GM12878 (cell line): ENCODE measurements around the gene INO80C. TPM values are rescaled to one million over a fixed set of nuclear protein-coding genes. Genes with fewer than 3 reads are reported as not detected.

ENCODE experiments used
- ATAC-seq: fragments of 200-7000 bp; cut with Tn5 transposase; 3 replicates; pipeline ENCODE4 v1.9.1; 2020; ENCODE audit warnings: mild to moderate bottlenecking, moderate library complexity
- BruUV-seq: library from RNA; stranded (reverse); fragments of 400-500 nt; replicated peaks from 2 replicates; lab custom pipeline; 2021; lab: Mats Ljungman, UMichigan
- CTCF ChIA-PET: fragments of 300-600 bp; sonication (Branson Sonifier 250); formaldehyde crosslinking; extraction: SDS; loops from one replicate; lab custom pipeline; 2021; ENCODE audit warnings: inconsistent platforms; lab: Yijun Ruan, JAX
- POLR2A ChIA-PET: fragments of 350-600 bp; formaldehyde crosslinking; extraction: SDS; loops from one replicate; lab custom pipeline; 2021; ENCODE audit warnings: inconsistent platforms; lab: Charles Lee
- RAD21 ChIA-PET: fragments of 300-600 bp; sonication (Branson Sonifier 250); formaldehyde crosslinking; loops from one replicate; lab custom pipeline; 2023; ENCODE audit warnings: antibody characterized with exemption; ENCODE audit not compliant: unreplicated experiment; lab: Charles Lee
- SMC1A ChIA-PET: fragments of 300-600 bp; sonication (Branson Sonifier 250); formaldehyde crosslinking; loops from one replicate; lab custom pipeline; 2023; ENCODE audit not compliant: unreplicated experiment, uncharacterized antibody; lab: Charles Lee
- DNase-seq: peaks from one replicate; pipeline ENCODE4 v3.0.0-alpha.2; 2011; ENCODE audit warnings: low read depth, low spot score
- FAIRE-seq: peaks from 3 replicates; lab custom pipeline; 2011; peaks lifted over from hg19 to GRCh38; lab: Jason Lieb, UNC
- H2AFZ ChIP-seq: 2 replicates; pipeline ENCODE4 v1.6.0; 2011; ENCODE audit warnings: low read depth, low read length, control low read depth; ENCODE audit not compliant: control insufficient read depth
- H3K27ac ChIP-seq: 2 replicates; pipeline ENCODE4 v1.5.1; 2011; ENCODE audit warnings: control low read depth; ENCODE audit not compliant: control insufficient read depth, insufficient read depth
- H3K27me3 ChIP-seq, 2 experiments: replicated peaks in 1 of 2; 2 replicates each; pipeline versions ENCODE4 v1.6.0 to v1.6.1; 2011; ENCODE audit warnings: low read length in 1 of 2; ENCODE audit not compliant: control insufficient read depth in 2 of 2, insufficient read depth in 2 of 2
- H3K36me3 ChIP-seq, 2 experiments: 2 replicates each; pipeline ENCODE4 v1.5.1; 2011; ENCODE audit warnings: low read length in 1 of 2; ENCODE audit not compliant: control insufficient read depth in 2 of 2, insufficient read depth in 2 of 2
- H3K4me1 ChIP-seq: 2 replicates; pipeline ENCODE4 v1.6.1; 2011; ENCODE audit warnings: mild to moderate bottlenecking, low read length, moderate library complexity, mixed read lengths; ENCODE audit not compliant: control insufficient read depth, insufficient read depth
- H3K4me2 ChIP-seq: 2 replicates; pipeline ENCODE4 v1.6.0; 2011; ENCODE audit warnings: control low read depth; ENCODE audit not compliant: control insufficient read depth, insufficient read depth
- H3K4me3 ChIP-seq: fragments of 200-600 bp; sonication (generic); 2 replicates; pipeline ENCODE4 v1.5.1; 2016
- H3K79me2 ChIP-seq: 2 replicates; pipeline ENCODE4 v1.6.0; 2011; ENCODE audit warnings: low read length; ENCODE audit not compliant: control insufficient read depth, insufficient read depth
- H3K9ac ChIP-seq: 2 replicates; pipeline ENCODE4 v1.8.0; 2011; ENCODE audit warnings: low read length, control low read depth, mixed read lengths; ENCODE audit not compliant: control insufficient read depth, insufficient read depth
- H3K9me3 ChIP-seq: replicated peaks from 3 replicates; pipeline ENCODE4 v1.5.1; 2011; ENCODE audit warnings: mild to moderate bottlenecking, low read length; ENCODE audit not compliant: control insufficient read depth, insufficient read depth
- H4K20me1 ChIP-seq: 2 replicates; pipeline ENCODE4 v1.6.0; 2011; ENCODE audit not compliant: control insufficient read depth, insufficient read depth
- MEF2B ChIP-seq: fragments of 450-650 bp; IDR thresholded peaks from 2 replicates; pipeline ENCODE4 v1.6.1; 2018; ENCODE audit warnings: mild to moderate bottlenecking, moderate library complexity; ENCODE audit not compliant: partially characterized antibody, poor library complexity, severe bottlenecking
- NR2F1 ChIP-seq: fragments of 450-650 bp; conservative IDR thresholded peaks from 2 replicates; pipeline ENCODE4 v1.6.1; 2017; ENCODE audit warnings: mild to moderate bottlenecking
- WGBS: methylation state at CpG from one replicate; pipeline ENCODE4 v1.1.6; 2016; ENCODE audit warnings: low lambda C conversion rate; ENCODE audit not compliant: insufficient replicate concordance, insufficient coverage; ENCODE audit errors: missing lambda C conversion rate; 5-methylcytosine and 5-hydroxymethylcytosine counted together
- in situ Hi-C: fragments of 300-500 bp; cut with MboI; formaldehyde crosslinking; loops from 9 replicates; pipeline ENCODE4 v1.14.3; 2018; ENCODE audit warnings: mixed read lengths
- intact Hi-C: fragments of 100-400 bp; cut with micrococcal nuclease; formaldehyde crosslinking; loops from one replicate; pipeline ENCODE4 v1.14.2; 2022; ENCODE audit not compliant: unreplicated experiment
- polyA plus RNA-seq, 11 experiments: library from polyadenylated mRNA; depleted of rRNA in 4 of 11; unstranded in 6 of 11; stranded (reverse) in 5 of 11; fragments of >200 nt; fragmentation: Nextera tagmentation in 4 of 11; fragmentation: Illumina TruSeq in 1 of 11; extraction: Ambion mirVana in 4 of 11; extraction: Trizol in 1 of 11; gene quantifications; 1 replicate in 1 of 11; 2 replicates in 10 of 11; pipeline versions ENCODE4 v1.2.1 to v1.2.3, GENCODE V29; 2011 to 2016; ENCODE audit warnings: inconsistent platforms in 2 of 11, missing spikeins in 2 of 11, low read depth in 1 of 11
- total RNA-seq, 4 experiments: library from RNA; depleted of rRNA in 3 of 4; stranded (reverse); fragments of >200 nt in 3 of 4; fragmentation: Illumina TruSeq in 1 of 4; extraction: Trizol in 1 of 4; gene quantifications; 2 replicates each; pipeline versions ENCODE4 v1.2.1 to v1.2.3, GENCODE V29; 2013 to 2021
- TF ChIP-seq, protein P1 (sequence below): IDR thresholded peaks from 2 replicates; pipeline ENCODE4 v1.6.1; 2011; ENCODE audit warnings: mild to moderate bottlenecking, low read depth, low read length, moderate library complexity; ENCODE audit not compliant: insufficient replicate concordance
- TF ChIP-seq, protein P2 (sequence below): fragments of 450-650 bp; IDR thresholded peaks from 2 replicates; pipeline ENCODE4 v1.6.1; 2016; ENCODE audit warnings: mild to moderate bottlenecking

Gene INO80C
- total and polyA plus RNA-seq, 10 of the 15 experiments (the other 5 are each of a cell fraction or from before 2014, with no cell fraction given) = 9.9 to 43.2 (median 30.1) TPM

DNA sequence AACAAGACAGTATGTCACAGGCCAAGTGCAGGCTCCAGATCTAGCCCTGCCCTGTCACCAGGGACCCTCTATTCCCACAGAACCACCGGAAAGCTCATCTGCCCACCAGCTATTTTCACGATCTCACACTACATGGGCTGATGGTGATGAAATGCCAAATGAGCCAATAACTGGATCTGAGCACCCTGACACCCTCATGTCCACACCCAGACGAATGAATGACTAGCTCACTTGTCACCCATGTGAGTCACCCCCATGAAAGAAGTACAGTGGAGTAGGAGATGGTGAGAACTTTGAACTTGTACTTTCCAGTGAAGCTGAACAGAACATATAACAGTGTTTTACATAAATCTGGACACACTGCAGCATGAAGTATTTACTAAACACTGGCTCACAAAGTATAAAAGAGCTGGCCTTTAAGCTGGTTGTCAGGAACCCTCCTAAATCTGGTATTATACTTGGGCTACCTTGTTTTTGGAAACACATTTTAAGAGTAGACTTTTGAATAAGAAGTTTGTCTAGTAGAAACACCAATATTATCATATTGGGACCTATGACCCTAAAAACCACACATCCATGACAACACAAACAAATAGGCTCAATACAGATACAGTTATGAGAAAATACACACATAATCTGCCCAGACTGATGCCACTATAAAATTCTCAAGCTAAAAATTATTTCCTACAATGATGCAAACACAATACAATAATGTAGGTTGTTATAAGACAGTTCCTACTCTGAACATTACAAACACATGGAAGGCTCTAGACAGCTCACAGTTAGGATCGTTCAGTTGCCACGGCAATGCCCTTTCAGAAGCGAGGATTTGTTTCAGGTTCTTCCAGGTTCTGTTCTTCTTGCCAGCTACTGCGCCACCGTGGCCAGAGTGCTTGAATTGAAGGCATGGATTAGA lies 19.0 kb downstream of the INO80C start:
- no peaks in the 10 kb centered on the region; a peak in 2 of 4 replicates for H3K36me3 ChIP-seq
- H4K20me1 ChIP-seq = no peaks in the 10 kb centered on the region
- CTCF ChIA-PET = interaction anchor here (0.9 to 3.7 kb wide), 14 partner anchors 7 to 855 kb away, joined by 3 to 13 read pairs (median 6); partner anchors contain the start of gene INO80C
- POLR2A ChIA-PET = interaction anchor here (0.6 to 8.2 kb wide), 6 partner anchors 12 to 365 kb away, joined by 3 to 106 read pairs (median 6); partner anchors contain the start of gene INO80C
- 69% methylated on average over 8 of the region's 8 CpGs for WGBS
- no TSS peak for BruUV-seq
- ATAC-seq = peak; percentile 88
- no peaks in the 10 kb centered on the region for H3K9me3 ChIP-seq
- TF ChIP-seq NR2F1 = peak; percentile 75
- TF ChIP-seq MEF2B = peak; percentile 56
- TF ChIP-seq, protein P1, sequence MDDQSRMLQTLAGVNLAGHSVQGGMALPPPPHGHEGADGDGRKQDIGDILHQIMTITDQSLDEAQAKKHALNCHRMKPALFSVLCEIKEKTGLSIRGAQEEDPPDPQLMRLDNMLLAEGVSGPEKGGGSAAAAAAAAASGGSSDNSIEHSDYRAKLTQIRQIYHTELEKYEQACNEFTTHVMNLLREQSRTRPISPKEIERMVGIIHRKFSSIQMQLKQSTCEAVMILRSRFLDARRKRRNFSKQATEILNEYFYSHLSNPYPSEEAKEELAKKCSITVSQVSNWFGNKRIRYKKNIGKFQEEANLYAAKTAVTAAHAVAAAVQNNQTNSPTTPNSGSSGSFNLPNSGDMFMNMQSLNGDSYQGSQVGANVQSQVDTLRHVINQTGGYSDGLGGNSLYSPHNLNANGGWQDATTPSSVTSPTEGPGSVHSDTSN = no peak
- TF ChIP-seq, protein P2, sequence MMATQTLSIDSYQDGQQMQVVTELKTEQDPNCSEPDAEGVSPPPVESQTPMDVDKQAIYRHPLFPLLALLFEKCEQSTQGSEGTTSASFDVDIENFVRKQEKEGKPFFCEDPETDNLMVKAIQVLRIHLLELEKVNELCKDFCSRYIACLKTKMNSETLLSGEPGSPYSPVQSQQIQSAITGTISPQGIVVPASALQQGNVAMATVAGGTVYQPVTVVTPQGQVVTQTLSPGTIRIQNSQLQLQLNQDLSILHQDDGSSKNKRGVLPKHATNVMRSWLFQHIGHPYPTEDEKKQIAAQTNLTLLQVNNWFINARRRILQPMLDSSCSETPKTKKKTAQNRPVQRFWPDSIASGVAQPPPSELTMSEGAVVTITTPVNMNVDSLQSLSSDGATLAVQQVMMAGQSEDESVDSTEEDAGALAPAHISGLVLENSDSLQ = peak; percentile 44
- H3K4me2 ChIP-seq = no peak overlapping the region
- RAD21 ChIA-PET = interaction anchor here (0.7 to 4.9 kb wide), 21 partner anchors 8 to 868 kb away, joined by 3 to 57 read pairs (median 5); partner anchors contain the start of gene INO80C
- H3K4me1 ChIP-seq = no peaks in the 10 kb centered on the region
- SMC1A ChIA-PET = interaction anchor here (0.7 to 8.1 kb wide), 20 partner anchors 8 to 601 kb away, joined by 3 to 122 read pairs (median 5); partner anchors contain the start of genes GALNT1 and INO80C
- H3K4me3 ChIP-seq = no peak overlapping the region
- H3K27ac ChIP-seq = no peak overlapping the region
- no peak overlapping the region for H2AFZ ChIP-seq
- intact Hi-C loops = no loop called here
- H3K9ac ChIP-seq = no peak overlapping the region
- no peaks in the 10 kb centered on the region for H3K27me3 ChIP-seq
- H3K79me2 ChIP-seq = no peaks in the 10 kb centered on the region; the same call in 1 of the 2 replicates
- in situ Hi-C loops = no loop called here
- no peak for FAIRE-seq
- DNase-seq = no peak
